Duodenal mucosa (tissue), 2 donors: ENCODE measurements around the gene SLC11A2.

Experiments used
- H3K27ac ChIP-seq: one replicate; pipeline ENCODE4 v1.7.0; 2013; ENCODE audit warnings: low read depth, low read length
- H3K27me3 ChIP-seq, 2 donors: one replicate each; pipeline ENCODE4 v1.7.0; 2013; ENCODE audit warnings: low read length in 2 of 2, control low read depth in 1 of 2; ENCODE audit not compliant: insufficient read depth in 2 of 2, control insufficient read depth in 1 of 2
- H3K36me3 ChIP-seq, 2 donors: one replicate each; pipeline ENCODE4 v1.7.0; 2013; ENCODE audit warnings: low read length in 2 of 2, control low read depth in 1 of 2; ENCODE audit not compliant: insufficient read depth in 2 of 2, control insufficient read depth in 1 of 2
- H3K4me1 ChIP-seq, 2 donors: one replicate each; pipeline ENCODE4 v1.7.0; 2013; ENCODE audit warnings: low read length in 2 of 2, control low read depth in 1 of 2; ENCODE audit not compliant: insufficient read depth in 2 of 2, control insufficient read depth in 1 of 2
- H3K4me3 ChIP-seq, 2 donors: one replicate each; pipeline ENCODE4 v1.7.0; 2013; ENCODE audit warnings: low read length in 2 of 2, low read depth in 1 of 2
- H3K9ac ChIP-seq, 2 donors: one replicate each; pipeline ENCODE4 v1.7.0; 2013; ENCODE audit warnings: low read length in 2 of 2, low read depth in 1 of 2
- H3K9me3 ChIP-seq, 2 donors: one replicate each; pipeline ENCODE4 v1.7.0; 2013; ENCODE audit warnings: low read length in 2 of 2, control low read depth in 1 of 2; ENCODE audit not compliant: control insufficient read depth in 1 of 2

SLC11A2 gene

DNA sequence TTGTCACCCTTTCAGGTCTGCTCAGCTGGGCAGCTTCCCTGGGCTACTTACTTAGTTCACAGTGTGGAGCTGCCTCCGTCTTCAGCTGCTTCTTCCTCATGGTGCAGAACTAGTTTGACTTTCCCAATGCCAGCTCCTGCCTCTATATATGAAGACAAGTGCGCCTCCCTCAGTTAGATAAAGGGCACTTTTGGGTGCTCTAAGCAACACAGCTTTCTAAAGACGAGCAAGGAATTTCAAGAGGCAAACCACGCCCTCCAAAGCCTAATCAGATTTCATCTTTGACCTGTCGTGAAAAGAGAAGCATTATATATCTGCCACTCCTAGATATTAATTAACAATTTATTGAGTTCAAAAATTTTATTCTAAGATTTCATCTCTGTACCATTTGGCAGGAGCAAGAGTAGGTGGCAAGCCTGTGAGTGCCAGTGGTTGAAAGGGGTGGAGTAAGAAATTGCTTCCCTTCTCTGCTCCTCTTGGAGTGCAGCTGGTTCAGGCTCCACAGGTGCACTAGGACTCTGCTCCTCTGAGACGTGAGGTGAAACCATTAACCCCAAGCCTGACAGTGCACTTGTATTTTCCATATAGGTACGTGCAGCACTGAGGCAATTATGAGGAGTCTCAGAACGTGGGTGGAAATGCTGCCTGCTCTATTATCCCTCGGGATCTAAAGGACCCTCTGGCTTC is 2.1 kb upstream of the SLC11A2 start:
- Histone ChIP-seq H3K27ac (peak overlapping the region; percentile 47), H3K4me3 (peak overlapping the region; percentile 43 to 53), H3K9ac (peak overlapping the region; percentile 21 to 35), H3K27me3 (no peaks in the 10 kb centered on the region), H3K9me3 (no peaks in the 10 kb centered on the region), H3K4me1 (peaks cover 27 to 33% of the 10 kb centered on the region in 2 donors), H3K36me3 (no peaks in the 10 kb centered on the region)

DNA sequence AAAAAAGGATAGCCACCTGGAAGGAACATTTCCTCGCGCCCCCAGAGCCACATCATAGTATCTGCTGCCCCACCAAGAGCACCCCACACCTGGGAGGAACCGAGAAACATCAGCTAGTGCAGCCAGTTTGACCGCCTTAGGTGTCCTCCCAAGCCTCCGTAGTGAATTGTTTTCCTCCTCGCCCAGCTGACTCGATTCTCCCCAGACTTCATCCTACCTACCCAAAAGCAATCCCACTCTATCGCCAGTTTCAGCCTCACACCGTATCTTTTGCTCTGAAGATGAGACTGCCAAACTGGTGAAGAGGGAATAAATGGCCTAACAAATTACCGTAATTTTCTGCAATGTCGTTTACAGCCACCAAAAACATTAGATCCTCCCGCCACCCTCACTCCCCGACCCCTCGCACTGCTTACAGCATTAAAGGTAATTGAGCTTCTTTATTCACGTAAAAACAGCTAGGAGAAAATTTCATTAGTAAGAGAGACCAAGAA is 1.2 kb upstream of the SLC11A2 start:
- H3K9me3 ChIP-seq, result no peaks in the 10 kb centered on the region
- H3K27me3 ChIP-seq, result no peaks in the 10 kb centered on the region
- no peak overlapping the region for H3K27ac ChIP-seq
- no peak overlapping the region for H3K9ac ChIP-seq
- H3K4me3 ChIP-seq, result no peak overlapping the region
- no peaks in the 10 kb centered on the region for H3K36me3 ChIP-seq
- peaks cover 32 to 39% of the 10 kb centered on the region in 2 donors for H3K4me1 ChIP-seq

DNA sequence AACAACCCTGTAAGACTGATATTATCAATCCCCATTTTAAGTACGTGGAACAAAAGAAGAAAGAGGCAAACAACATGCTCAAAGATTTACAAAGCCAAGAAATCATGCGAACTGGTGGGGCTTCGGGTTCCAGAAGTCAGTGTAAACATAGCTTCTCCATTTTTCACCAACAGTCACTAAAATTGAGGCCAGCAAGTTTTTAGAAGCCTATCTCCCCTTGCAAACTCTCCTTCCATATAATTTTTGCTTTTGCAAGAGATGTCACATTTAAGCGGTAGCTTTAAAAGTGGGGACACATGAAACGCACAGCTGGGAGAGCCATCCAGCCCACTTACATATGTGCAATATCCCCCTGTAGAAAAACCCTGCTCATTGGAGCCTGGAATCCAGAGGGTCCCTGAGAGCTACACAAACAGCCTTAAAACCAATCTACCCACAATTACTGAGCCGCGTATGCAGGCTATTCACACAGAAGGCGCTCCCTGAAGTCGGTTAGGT is 797 bp downstream of the SLC11A2 start:
- Histone ChIP-seq H3K9ac (peak overlapping the region; percentile 81 to 89), H3K9me3 (no peaks in the 10 kb centered on the region), H3K36me3 (peaks cover 0 to 7% of the 10 kb centered on the region in 2 donors), H3K27ac (peak overlapping the region; percentile 93), H3K4me1 (peaks cover 34 to 46% of the 10 kb centered on the region in 2 donors), H3K4me3 (peak overlapping the region; percentile 77 to 81), H3K27me3 (no peaks in the 10 kb centered on the region)

DNA sequence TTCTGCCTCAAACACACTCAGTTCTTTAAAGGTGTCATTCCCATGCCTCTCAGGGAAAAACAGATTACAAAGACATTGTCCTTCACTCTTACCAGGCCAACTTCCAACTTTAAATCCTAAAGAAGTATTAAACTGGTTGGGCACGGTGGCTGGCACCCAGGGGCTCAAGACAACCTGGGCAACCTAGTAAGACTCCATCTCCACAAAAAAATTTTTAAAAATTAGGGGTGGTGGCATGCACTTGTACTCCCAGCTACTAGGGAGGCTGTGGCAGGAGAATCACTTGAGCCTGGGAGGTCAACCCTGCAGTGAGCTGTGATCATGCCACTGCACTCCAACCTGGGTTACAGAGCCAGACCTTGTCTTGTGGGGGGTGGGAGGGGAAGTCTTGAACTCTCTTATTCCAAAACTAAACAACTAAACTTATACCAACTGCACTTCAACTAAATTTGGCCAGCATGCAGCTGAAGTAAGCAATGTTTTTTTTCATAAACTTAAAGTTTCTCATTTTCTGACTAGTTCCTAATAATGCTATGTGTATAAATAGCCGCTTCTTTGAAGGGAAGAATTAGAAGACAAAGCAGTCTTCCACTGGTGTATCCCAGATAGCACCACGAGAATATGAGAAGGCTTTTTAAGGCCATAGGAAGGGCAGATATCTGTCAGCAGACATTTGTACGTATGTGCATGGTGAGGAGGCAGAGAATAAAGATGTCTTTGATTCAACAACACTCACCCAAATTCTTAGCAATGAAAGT is 2.4 kb downstream of the SLC11A2 start:
- peak overlapping the region; percentile 77 to 81 for H3K4me3 ChIP-seq
- H3K9me3 ChIP-seq, result no peaks in the 10 kb centered on the region
- H3K4me1 ChIP-seq, result peaks cover 27 to 37% of the 10 kb centered on the region in 2 donors
- peak overlapping the region; percentile 63 to 81 for H3K9ac ChIP-seq
- peak overlapping the region; percentile 66 for H3K27ac ChIP-seq
- no peaks in the 10 kb centered on the region for H3K27me3 ChIP-seq
- peaks cover 0 to 7% of the 10 kb centered on the region in 2 donors for H3K36me3 ChIP-seq

DNA sequence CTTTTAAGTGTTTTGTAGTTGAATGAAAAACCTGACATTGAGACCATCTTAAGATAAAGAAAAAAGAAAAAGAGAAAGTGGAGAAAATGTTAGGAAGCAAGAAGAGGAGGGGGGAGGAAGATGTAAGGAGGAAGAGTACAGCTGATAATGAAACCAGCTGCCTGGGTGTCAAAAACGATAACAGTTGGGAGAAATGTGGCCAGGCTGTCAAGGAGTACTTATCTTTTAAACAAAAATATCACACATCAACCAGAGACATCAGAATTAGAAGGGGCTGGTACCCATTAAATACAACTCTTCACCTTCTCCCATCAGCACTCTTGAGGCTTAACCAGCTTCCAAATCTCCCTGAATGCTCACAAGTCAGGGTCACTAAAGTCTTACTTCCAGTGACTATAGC is 4.5 kb downstream of the SLC11A2 start:
- no peak overlapping the region for H3K27ac ChIP-seq
- no peak overlapping the region for H3K9ac ChIP-seq

DNA sequence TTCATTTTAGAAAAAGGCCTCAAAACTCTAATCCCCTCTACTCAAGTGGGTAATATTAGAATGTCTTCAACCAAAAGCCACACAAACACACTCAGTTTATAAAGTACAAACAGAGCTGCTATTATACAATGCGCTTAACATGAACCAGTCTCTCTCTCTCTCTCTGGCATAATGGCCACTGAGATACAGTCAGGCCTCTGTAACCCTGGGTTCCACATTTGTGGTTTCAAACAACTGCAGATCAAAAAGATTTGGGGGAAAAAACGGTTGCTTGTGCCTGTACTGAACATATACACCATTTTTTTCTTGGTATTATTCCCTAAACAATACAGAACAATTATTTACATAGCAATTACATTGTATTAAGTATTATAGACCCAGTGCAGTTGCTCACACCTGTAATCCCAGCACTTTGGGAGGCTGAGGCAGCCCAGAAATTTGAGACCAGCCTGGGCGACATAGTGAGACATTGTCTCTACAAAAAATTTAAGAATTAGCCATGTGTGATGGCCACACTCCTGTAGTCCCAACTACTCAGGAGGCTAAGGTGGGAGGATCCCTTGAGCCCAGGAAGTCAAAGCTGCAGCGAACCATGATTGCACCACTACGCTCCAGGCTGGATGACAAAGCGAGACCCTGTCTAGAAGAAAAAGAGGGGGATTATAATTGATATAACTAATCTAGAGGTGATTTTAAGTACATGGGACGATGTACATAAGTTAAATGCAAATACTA is 5.6 kb downstream of the SLC11A2 start:
- Histone ChIP-seq H3K27ac (no peak overlapping the region), H3K9me3 (no peaks in the 10 kb centered on the region), H3K4me3 (no peak overlapping the region), H3K27me3 (no peaks in the 10 kb centered on the region), H3K9ac (no peak overlapping the region), H3K4me1 (peaks cover 16 to 28% of the 10 kb centered on the region in 2 donors), H3K36me3 (peaks cover 0 to 7% of the 10 kb centered on the region in 2 donors)

More for the DNA sequence above, 4.5 kb downstream of the SLC11A2 start:
- Histone ChIP-seq H3K4me3 (no peak overlapping the region), H3K27me3 (no peaks in the 10 kb centered on the region), H3K9me3 (no peaks in the 10 kb centered on the region), H3K36me3 (peaks cover 0 to 7% of the 10 kb centered on the region in 2 donors), H3K4me1 (peaks cover 19 to 28% of the 10 kb centered on the region in 2 donors)

DNA sequence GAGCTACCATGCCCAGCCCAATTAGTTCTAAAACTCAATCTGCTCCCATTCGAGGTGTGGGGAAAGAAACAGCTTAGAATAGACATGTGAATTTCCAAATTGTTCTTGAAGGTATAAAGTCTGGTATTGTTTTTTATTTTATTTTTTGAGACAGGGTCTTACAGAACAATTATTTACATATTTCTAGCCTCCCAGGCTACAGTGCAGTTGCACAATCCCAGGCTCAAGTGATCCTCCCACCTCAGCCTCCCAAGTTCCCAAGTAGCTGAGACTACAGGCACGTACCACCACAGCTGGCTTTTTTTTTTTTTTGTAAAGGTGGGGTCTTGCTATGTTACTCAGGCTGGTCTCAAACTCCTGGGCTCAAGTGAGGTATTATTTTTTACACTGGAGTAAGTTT is 6.3 kb downstream of the SLC11A2 start:
- Histone ChIP-seq H3K4me1 (peaks cover 16 to 23% of the 10 kb centered on the region in 2 donors), H3K4me3 (no peak overlapping the region), H3K9ac (no peak overlapping the region), H3K9me3 (no peaks in the 10 kb centered on the region), H3K36me3 (peaks cover 0 to 7% of the 10 kb centered on the region in 2 donors), H3K27ac (no peak overlapping the region), H3K27me3 (no peaks in the 10 kb centered on the region)

DNA sequence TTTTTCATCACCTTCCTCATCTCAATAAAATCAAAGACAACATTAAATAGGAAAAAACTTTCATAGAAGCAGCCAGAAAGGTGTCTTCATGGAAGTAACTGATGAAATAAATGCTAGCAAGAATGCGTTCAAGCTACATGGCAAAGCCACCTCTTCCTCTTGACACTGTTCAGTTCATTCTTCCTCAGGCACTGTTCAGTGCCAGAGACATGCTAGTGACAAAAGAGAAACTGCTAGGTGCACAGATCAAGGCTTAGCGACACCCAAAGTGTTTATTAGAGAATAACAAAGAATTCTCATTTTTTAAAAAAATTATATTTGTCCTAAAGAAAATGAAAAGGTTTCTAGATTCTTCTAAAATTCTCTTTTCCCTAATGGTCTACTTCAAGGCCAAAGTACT is 7.2 kb downstream of the SLC11A2 start:
- peaks cover 0 to 7% of the 10 kb centered on the region in 2 donors for H3K36me3 ChIP-seq
- H3K27me3 ChIP-seq, result no peaks in the 10 kb centered on the region
- H3K4me1 ChIP-seq, result peaks cover 13 to 20% of the 10 kb centered on the region in 2 donors
- no peak overlapping the region for H3K9ac ChIP-seq
- no peak overlapping the region for H3K27ac ChIP-seq
- H3K9me3 ChIP-seq, result no peaks in the 10 kb centered on the region
- no peak overlapping the region for H3K4me3 ChIP-seq

DNA sequence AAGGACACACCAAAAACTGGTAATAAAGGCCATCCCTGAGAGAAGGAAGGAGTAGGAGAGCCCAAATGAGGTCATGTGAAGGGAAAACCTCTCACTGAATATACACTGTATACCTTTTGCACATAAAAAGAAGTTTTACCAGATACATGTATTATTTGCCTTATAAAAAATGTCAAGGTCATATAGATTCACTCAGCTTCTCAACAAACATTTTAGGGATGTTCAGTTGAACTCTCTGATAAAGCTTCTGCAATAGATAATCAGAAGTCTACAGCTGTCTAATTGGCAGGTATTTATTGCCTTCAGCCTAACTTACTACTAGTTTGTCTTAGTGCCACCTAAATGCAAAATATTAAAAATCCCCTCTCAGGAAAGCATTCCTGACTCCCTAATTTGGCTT is 8.7 kb downstream of the SLC11A2 start:
- Histone ChIP-seq H3K4me3 (no peak overlapping the region), H3K27me3 (no peaks in the 10 kb centered on the region), H3K9me3 (no peaks in the 10 kb centered on the region), H3K36me3 (peaks cover 0 to 7% of the 10 kb centered on the region in 2 donors), H3K27ac (no peak overlapping the region), H3K4me1 (peaks cover 2 to 7% of the 10 kb centered on the region in 2 donors), H3K9ac (no peak overlapping the region)
